ENCODE results near the gene MAD2L1BP.

Gene MAD2L1BP

GRCh38 chr6:43668151-43669028, 32.8 kb downstream of the MAD2L1BP start:
- Histone ChIP-seq H3K36me3 (replicated peaks) (peaks cover 9% of the 10 kb centered on the region), H3K27me3 (replicated peaks) (no peaks in the 10 kb centered on the region), H3K27ac (no peak overlapping the region), H3K4me3 (ENCODE audit: low read depth, low read length) (no peak overlapping the region)
- in situ Hi-C loops (cut with HindIII; ENCODE audit: low pct_ligation_motif_present, low sequenced_read_pairs): no loop called here
- peak; percentile 80 for TF ChIP-seq CTCF (IDR thresholded peaks at IDR 0.05; ENCODE audit: low read depth, low read length, missing control alignments)
- DNase-seq: peak; percentile 14

GRCh38 chr6:43669050-43669921, 33.6 kb downstream of the MAD2L1BP start:
- Histone ChIP-seq H3K27me3 (replicated peaks) (no peaks in the 10 kb centered on the region), H3K4me3 (ENCODE audit: low read depth, low read length) (no peak overlapping the region), H3K27ac (no peak overlapping the region), H3K36me3 (replicated peaks) (peaks cover 10% of the 10 kb centered on the region)
- in situ Hi-C loops (cut with HindIII; ENCODE audit: low pct_ligation_motif_present, low sequenced_read_pairs): no loop called here
- DNase-seq: no peak
- no peak for TF ChIP-seq CTCF (IDR thresholded peaks at IDR 0.05; ENCODE audit: low read depth, low read length, missing control alignments)

- no peak for TF ChIP-seq CTCF (IDR thresholded peaks at IDR 0.05; ENCODE audit: low read depth, low read length, missing control alignments)
- H3K36me3 ChIP-seq (replicated peaks): peaks cover 17% of the 10 kb centered on the region
- no peaks in the 10 kb centered on the region for H3K27me3 ChIP-seq (replicated peaks)
- DNase-seq: no peak
- in situ Hi-C loops (cut with HindIII; ENCODE audit: low pct_ligation_motif_present, low sequenced_read_pairs): no loop called here
- H3K4me3 ChIP-seq (ENCODE audit: low read depth, low read length): no peak overlapping the region
- H3K27ac ChIP-seq: no peak overlapping the region
These were observed 34.4 kb downstream of the MAD2L1BP start for GRCh38 chr6:43669922-43670622.

- Histone ChIP-seq H3K36me3 (replicated peaks) (peaks cover 18% of the 10 kb centered on the region), H3K27ac (no peak overlapping the region), H3K4me3 (ENCODE audit: low read depth, low read length) (no peak overlapping the region), H3K27me3 (replicated peaks) (no peaks in the 10 kb centered on the region)
- TF ChIP-seq CTCF (IDR thresholded peaks at IDR 0.05; ENCODE audit: low read depth, low read length, missing control alignments): no peak
- in situ Hi-C loops (cut with HindIII; ENCODE audit: low pct_ligation_motif_present, low sequenced_read_pairs): no loop called here
- no peak for DNase-seq
These were observed 35.0 kb downstream of the MAD2L1BP start for GRCh38 chr6:43670623-43670986.

DNA sequence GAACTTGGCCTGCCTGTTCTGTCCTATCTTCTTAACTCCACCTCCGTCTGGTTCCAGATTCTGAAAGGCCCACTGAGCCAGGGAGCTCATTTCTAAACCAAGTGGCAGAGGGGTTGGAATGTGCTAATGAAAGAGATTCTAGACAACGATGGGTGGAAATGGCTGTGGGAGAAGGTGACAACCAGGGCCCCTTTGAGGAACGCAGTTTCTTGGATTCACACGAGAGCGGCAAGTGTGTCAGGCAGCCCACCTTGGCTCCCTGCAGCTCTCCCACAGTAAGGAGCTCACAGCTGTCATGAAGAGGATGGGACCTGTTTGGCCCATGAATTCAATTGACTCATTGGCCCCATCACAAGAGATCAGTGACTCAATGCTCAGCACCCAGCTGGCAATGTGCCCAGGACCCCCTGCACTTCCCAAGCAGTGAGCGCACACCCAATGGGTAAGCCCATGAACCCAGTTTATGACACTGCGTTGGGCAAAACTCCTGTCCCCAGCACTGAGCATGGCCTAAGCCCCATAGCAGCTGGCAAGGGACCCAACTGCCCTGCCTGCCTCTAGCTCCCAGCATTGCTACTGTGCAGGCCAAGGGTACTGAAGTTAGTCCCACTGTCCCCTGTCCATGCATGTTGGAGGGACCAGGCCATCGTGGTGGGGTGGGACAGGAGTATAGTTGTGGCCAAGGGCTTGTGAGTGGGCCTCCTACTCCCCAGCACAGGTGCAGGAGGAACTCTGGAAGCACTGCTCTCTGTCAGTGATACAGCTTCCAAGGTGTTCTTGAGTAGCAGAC, 35.6 kb downstream of the MAD2L1BP start:
- Histone ChIP-seq H3K36me3 (replicated peaks) (peaks cover 19% of the 10 kb centered on the region), H3K27me3 (replicated peaks) (no peaks in the 10 kb centered on the region), H3K4me3 (ENCODE audit: low read depth, low read length) (no peak overlapping the region), H3K27ac (no peak overlapping the region)
- no peak for DNase-seq
- in situ Hi-C loops (cut with HindIII; ENCODE audit: low pct_ligation_motif_present, low sequenced_read_pairs): no loop called here
- no peak for TF ChIP-seq CTCF (IDR thresholded peaks at IDR 0.05; ENCODE audit: low read depth, low read length, missing control alignments)
